SU-DHL-6 (cell line): ENCODE results near the gene GSTA3.

Source experiments
- CTCF ChIP-seq: fragments of 200-600 bp; sonication (generic); IDR thresholded peaks from one replicate; pipeline ENCODE4 v1.5.1; 2017; ENCODE audit warnings: antibody characterized with exemption, mild to moderate bottlenecking, low read length, moderate library complexity; ENCODE audit not compliant: insufficient read depth, poor library complexity, severe bottlenecking
- EZH2phosphoT487 ChIP-seq: fragments of 200-600 bp; sonication (generic), shearing (Covaris generic); conservative IDR thresholded peaks from 2 replicates; pipeline ENCODE4 v1.6.1; 2018; ENCODE audit warnings: mild to moderate bottlenecking, antibody characterized with exemption, low read length, moderate library complexity, mixed read lengths

- TF ChIP-seq CTCF: no peak
- TF ChIP-seq EZH2phosphoT487: no peak
These were observed 15.2 kb downstream of the GSTA3 start for GRCh38 chr6:52894285-52894684.
